ENCODE results near the gene ANO2.

ANO2 gene

GRCh38 chr12:5768581-5769196, 176.4 kb downstream of the ANO2 start:
- Mint-ChIP-seq H3K9me3 (no peaks in the 10 kb centered on the region), H3K4me1 (ENCODE audit: low read depth) (no peaks in the 10 kb centered on the region), H3K36me3 (ENCODE audit: low read depth) (no peaks in the 10 kb centered on the region), H3K4me3 (no peak overlapping the region), H3K27ac (no peak overlapping the region), H3K27me3 (ENCODE audit: low read depth) (peaks cover 10% of the 10 kb centered on the region)
- no peak for DNase-seq (ENCODE audit: low spot score)

- no peak overlapping the region for H3K27ac Mint-ChIP-seq
- no peak for DNase-seq (ENCODE audit: low spot score)
- no peak overlapping the region for H3K4me3 Mint-ChIP-seq
- no peaks in the 10 kb centered on the region for H3K4me1 Mint-ChIP-seq (ENCODE audit: low read depth)
- H3K27me3 Mint-ChIP-seq (ENCODE audit: low read depth) = peaks cover 12% of the 10 kb centered on the region
- no peaks in the 10 kb centered on the region for H3K9me3 Mint-ChIP-seq
- no peaks in the 10 kb centered on the region for H3K36me3 Mint-ChIP-seq (ENCODE audit: low read depth)
Measured at GRCh38 chr12:5768171-5768570, 176.9 kb downstream of the ANO2 start.

- H3K4me1 Mint-ChIP-seq (ENCODE audit: low read depth) = no peaks in the 10 kb centered on the region
- no peak overlapping the region for H3K4me3 Mint-ChIP-seq
- no peak for DNase-seq (ENCODE audit: low spot score)
- H3K27me3 Mint-ChIP-seq (ENCODE audit: low read depth) = peaks cover 18% of the 10 kb centered on the region
- no peaks in the 10 kb centered on the region for H3K9me3 Mint-ChIP-seq
- H3K36me3 Mint-ChIP-seq (ENCODE audit: low read depth) = no peaks in the 10 kb centered on the region
- no peak overlapping the region for H3K27ac Mint-ChIP-seq
Measured at GRCh38 chr12:5758347-5758746, 186.7 kb downstream of the ANO2 start.

GRCh38 chr12:5756338-5756842, 188.7 kb downstream of the ANO2 start:
- no peak for DNase-seq (ENCODE audit: low spot score)
- Mint-ChIP-seq H3K27me3 (ENCODE audit: low read depth) (peaks cover 21% of the 10 kb centered on the region), H3K27ac (no peak overlapping the region), H3K4me1 (ENCODE audit: low read depth) (no peaks in the 10 kb centered on the region), H3K36me3 (ENCODE audit: low read depth) (no peaks in the 10 kb centered on the region), H3K4me3 (no peak overlapping the region), H3K9me3 (no peaks in the 10 kb centered on the region)

- Mint-ChIP-seq H3K27ac (no peak overlapping the region), H3K36me3 (ENCODE audit: low read depth) (no peaks in the 10 kb centered on the region), H3K9me3 (no peaks in the 10 kb centered on the region), H3K27me3 (ENCODE audit: low read depth) (peaks cover 7% of the 10 kb centered on the region), H3K4me3 (no peak overlapping the region), H3K4me1 (ENCODE audit: low read depth) (no peaks in the 10 kb centered on the region)
- DNase-seq (ENCODE audit: low spot score) = no peak
Measured at GRCh38 chr12:5748027-5748426, 197.0 kb downstream of the ANO2 start.

- H3K9me3 Mint-ChIP-seq = no peaks in the 10 kb centered on the region
- H3K27ac Mint-ChIP-seq = no peak overlapping the region
- H3K36me3 Mint-ChIP-seq (ENCODE audit: low read depth) = no peaks in the 10 kb centered on the region
- no peaks in the 10 kb centered on the region for H3K4me1 Mint-ChIP-seq (ENCODE audit: low read depth)
- no peak for DNase-seq (ENCODE audit: low spot score)
- H3K27me3 Mint-ChIP-seq (ENCODE audit: low read depth) = peaks cover 1% of the 10 kb centered on the region
- H3K4me3 Mint-ChIP-seq = no peak overlapping the region
Measured at GRCh38 chr12:5746917-5747316, 198.1 kb downstream of the ANO2 start.

- Mint-ChIP-seq H3K27me3 (ENCODE audit: low read depth) (peaks cover 1% of the 10 kb centered on the region), H3K4me1 (ENCODE audit: low read depth) (no peaks in the 10 kb centered on the region), H3K36me3 (ENCODE audit: low read depth) (no peaks in the 10 kb centered on the region), H3K4me3 (no peak overlapping the region), H3K27ac (no peak overlapping the region), H3K9me3 (no peaks in the 10 kb centered on the region)
- DNase-seq (ENCODE audit: low spot score) = no peak
Measured at GRCh38 chr12:5746036-5746908, 198.8 kb downstream of the ANO2 start.

- Mint-ChIP-seq H3K4me3 (no peak overlapping the region), H3K4me1 (ENCODE audit: low read depth) (no peaks in the 10 kb centered on the region), H3K27me3 (ENCODE audit: low read depth) (peaks cover 1% of the 10 kb centered on the region), H3K36me3 (ENCODE audit: low read depth) (no peaks in the 10 kb centered on the region), H3K9me3 (no peaks in the 10 kb centered on the region), H3K27ac (no peak overlapping the region)
- DNase-seq (ENCODE audit: low spot score) = peak; percentile 34
Measured at GRCh38 chr12:5745251-5745888, 199.7 kb downstream of the ANO2 start.

GRCh38 chr12:5742258-5742657, 202.8 kb downstream of the ANO2 start:
- Mint-ChIP-seq H3K27ac (no peak overlapping the region), H3K4me1 (ENCODE audit: low read depth) (no peaks in the 10 kb centered on the region), H3K4me3 (no peak overlapping the region), H3K9me3 (no peaks in the 10 kb centered on the region), H3K27me3 (ENCODE audit: low read depth) (no peaks in the 10 kb centered on the region), H3K36me3 (ENCODE audit: low read depth) (no peaks in the 10 kb centered on the region)
- DNase-seq (ENCODE audit: low spot score) = no peak

GRCh38 chr12:5739917-5740316, 205.1 kb downstream of the ANO2 start:
- H3K4me3 Mint-ChIP-seq = no peak overlapping the region
- H3K27me3 Mint-ChIP-seq (ENCODE audit: low read depth) = no peaks in the 10 kb centered on the region
- no peaks in the 10 kb centered on the region for H3K36me3 Mint-ChIP-seq (ENCODE audit: low read depth)

GRCh38 chr12:5737778-5738177, 207.3 kb downstream of the ANO2 start:
- no peak overlapping the region for H3K27ac Mint-ChIP-seq

More at GRCh38 chr12:5739917-5740316, 205.1 kb downstream of the ANO2 start:
- H3K9me3 Mint-ChIP-seq = no peaks in the 10 kb centered on the region
- no peak for DNase-seq (ENCODE audit: low spot score)
- no peak overlapping the region for H3K27ac Mint-ChIP-seq
- no peaks in the 10 kb centered on the region for H3K4me1 Mint-ChIP-seq (ENCODE audit: low read depth)

GRCh38 chr12:5736527-5736926, 208.5 kb downstream of the ANO2 start:
- Mint-ChIP-seq H3K36me3 (ENCODE audit: low read depth) (no peaks in the 10 kb centered on the region), H3K27ac (no peak overlapping the region), H3K4me1 (ENCODE audit: low read depth) (no peaks in the 10 kb centered on the region), H3K4me3 (no peak overlapping the region), H3K27me3 (ENCODE audit: low read depth) (no peaks in the 10 kb centered on the region), H3K9me3 (no peaks in the 10 kb centered on the region)
- DNase-seq (ENCODE audit: low spot score) = no peak

More at GRCh38 chr12:5737778-5738177, 207.3 kb downstream of the ANO2 start:
- H3K9me3 Mint-ChIP-seq = no peaks in the 10 kb centered on the region
- no peak for DNase-seq (ENCODE audit: low spot score)
- no peak overlapping the region for H3K4me3 Mint-ChIP-seq
- no peaks in the 10 kb centered on the region for H3K27me3 Mint-ChIP-seq (ENCODE audit: low read depth)
- no peaks in the 10 kb centered on the region for H3K4me1 Mint-ChIP-seq (ENCODE audit: low read depth)
- no peaks in the 10 kb centered on the region for H3K36me3 Mint-ChIP-seq (ENCODE audit: low read depth)

GRCh38 chr12:5736016-5736415, 209.0 kb downstream of the ANO2 start:
- no peak for DNase-seq (ENCODE audit: low spot score)
- Mint-ChIP-seq H3K4me3 (no peak overlapping the region), H3K27me3 (ENCODE audit: low read depth) (no peaks in the 10 kb centered on the region), H3K36me3 (ENCODE audit: low read depth) (no peaks in the 10 kb centered on the region), H3K9me3 (no peaks in the 10 kb centered on the region), H3K27ac (no peak overlapping the region), H3K4me1 (ENCODE audit: low read depth) (no peaks in the 10 kb centered on the region)

- Mint-ChIP-seq H3K36me3 (ENCODE audit: low read depth) (no peaks in the 10 kb centered on the region), H3K4me1 (ENCODE audit: low read depth) (no peaks in the 10 kb centered on the region), H3K9me3 (no peaks in the 10 kb centered on the region), H3K4me3 (no peak overlapping the region), H3K27ac (no peak overlapping the region), H3K27me3 (ENCODE audit: low read depth) (no peaks in the 10 kb centered on the region)
- no peak for DNase-seq (ENCODE audit: low spot score)
Measured at GRCh38 chr12:5733916-5734315, 211.1 kb downstream of the ANO2 start.
